KOPT-K1 (cell line): ENCODE results near the gene PSMB8.

ENCODE experiments used
- H3K27ac ChIP-seq: fragments of 200-600 bp; sonication (generic); 2 replicates; pipeline ENCODE4 v1.5.1; 2016; ENCODE audit warnings: antibody characterized with exemption, mild to moderate bottlenecking, low read depth, low read length; ENCODE audit not compliant: poor library complexity, severe bottlenecking
- H3K36me3 ChIP-seq: fragments of 200-600 bp; sonication (generic); 2 replicates; pipeline ENCODE4 v1.5.1; 2017; ENCODE audit warnings: antibody characterized with exemption, mild to moderate bottlenecking, low read length, moderate library complexity; ENCODE audit not compliant: insufficient read depth
- H3K9me3 ChIP-seq: fragments of 200-600 bp; sonication (generic); 2 replicates; pipeline ENCODE4 v1.5.1; 2017; ENCODE audit warnings: antibody characterized with exemption, low read length, mild to moderate bottlenecking; ENCODE audit not compliant: insufficient read depth, poor library complexity, severe bottlenecking

PSMB8 gene

DNA sequence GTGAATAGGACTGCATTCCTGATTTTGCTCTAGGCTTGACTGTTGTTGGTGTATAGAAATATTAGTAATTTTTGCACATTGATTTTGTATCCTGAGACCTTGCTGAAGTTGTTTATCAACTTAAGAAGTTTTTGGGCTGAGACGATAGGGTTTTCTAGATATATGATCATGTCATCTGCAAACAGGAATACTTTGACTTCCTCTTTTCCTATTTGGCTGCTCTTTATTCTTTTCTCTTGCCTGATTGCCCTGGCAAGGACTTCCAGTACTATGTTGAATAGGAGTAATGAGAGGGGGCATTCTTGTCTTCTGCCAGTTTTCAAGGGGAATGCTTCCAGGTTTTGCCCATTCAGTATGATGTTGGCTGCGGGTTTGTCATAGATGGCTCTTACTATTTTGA is 40.4 kb downstream of the PSMB8 start:
- Histone ChIP-seq H3K27ac (no peak overlapping the region), H3K36me3 (no peaks in the 10 kb centered on the region), H3K9me3 (peaks cover 3% of the 10 kb centered on the region)

DNA sequence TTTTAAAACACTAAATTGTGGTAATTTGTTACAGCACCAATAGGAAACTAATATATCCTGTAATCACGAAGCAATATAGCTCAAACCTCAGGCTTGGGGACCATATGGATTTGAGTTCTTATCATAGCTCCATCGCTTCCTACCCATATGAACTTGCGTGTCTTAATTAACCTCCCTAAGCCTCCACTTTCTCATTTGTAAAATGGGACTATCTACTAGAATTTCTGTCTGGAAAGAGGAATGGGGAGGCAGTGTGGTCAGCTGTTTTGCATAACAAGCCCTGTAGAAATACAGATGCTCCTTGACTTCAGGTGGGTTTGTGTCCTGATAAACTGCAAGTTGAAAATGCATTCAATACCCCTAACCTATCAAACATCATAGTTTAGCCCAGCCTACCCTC is 44.1 kb downstream of the PSMB8 start:
- H3K27ac ChIP-seq: no peak overlapping the region
- H3K9me3 ChIP-seq: peaks cover 3% of the 10 kb centered on the region
- H3K36me3 ChIP-seq: no peaks in the 10 kb centered on the region

DNA sequence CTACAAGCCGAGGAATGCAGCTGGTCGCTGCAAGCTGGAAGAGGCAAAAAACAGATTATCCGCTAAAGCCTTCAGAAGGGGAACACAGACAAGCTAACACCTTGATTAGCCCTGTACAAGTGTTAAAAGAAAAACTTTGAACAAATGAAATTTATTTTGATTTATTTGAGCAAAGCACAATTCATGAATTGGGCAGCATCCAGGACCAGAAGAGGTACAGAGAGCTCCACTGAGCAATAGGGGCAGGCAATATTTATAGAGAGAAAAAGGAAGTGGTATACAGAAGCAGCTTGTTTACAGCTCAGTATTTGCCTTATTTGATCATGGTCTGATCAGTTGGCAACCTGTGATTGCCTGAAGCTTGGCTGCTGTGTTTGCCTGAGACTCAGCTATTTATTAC is 44.7 kb downstream of the PSMB8 start:
- H3K27ac ChIP-seq: no peak overlapping the region
- H3K36me3 ChIP-seq: no peaks in the 10 kb centered on the region
- peaks cover 3% of the 10 kb centered on the region for H3K9me3 ChIP-seq

DNA sequence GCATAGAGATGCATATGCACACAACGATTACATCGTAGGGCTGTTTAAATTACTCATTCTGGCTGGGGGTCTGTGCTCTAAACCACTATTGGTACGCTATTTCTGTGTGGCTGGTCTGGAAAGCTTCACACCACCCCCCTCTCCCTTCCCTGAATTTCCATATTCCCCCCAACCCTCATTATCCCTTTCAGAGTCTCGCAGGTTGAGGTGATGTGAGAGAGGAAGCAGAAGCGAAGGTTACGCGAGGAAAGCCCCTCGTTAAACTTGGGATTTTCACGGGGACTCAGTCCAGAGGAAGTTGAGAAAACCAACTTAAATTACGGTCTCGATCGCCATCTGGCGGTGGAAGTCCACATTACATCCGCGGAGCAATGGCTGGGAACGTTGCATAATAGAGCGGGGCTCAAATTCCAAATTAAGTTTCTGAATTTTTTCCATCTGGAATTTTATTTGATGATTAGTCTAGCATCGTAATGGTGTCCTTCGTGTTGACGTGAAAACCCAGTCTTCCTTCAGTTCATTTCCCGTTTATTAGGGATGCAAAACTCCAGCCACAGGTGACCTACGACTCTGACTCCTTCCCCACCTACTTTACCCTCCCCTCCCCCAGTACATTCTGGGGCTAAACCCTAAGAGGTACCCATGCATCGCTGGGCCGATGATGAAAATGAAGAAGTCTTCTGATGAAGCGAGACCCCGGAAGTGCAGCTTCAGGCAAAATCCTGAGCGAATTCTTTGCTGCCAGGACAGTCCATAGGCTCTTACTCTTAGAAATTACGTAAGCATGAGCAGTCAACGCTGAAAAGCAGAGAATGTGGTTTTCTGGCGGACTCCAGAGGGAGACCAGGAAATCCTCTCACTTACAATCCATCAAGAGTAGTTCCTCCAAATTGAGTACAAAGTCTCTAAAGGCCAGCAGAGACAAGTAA is 46.7 kb downstream of the PSMB8 start:
- H3K27ac ChIP-seq: no peak overlapping the region
- no peaks in the 10 kb centered on the region for H3K36me3 ChIP-seq
- peaks cover 3% of the 10 kb centered on the region for H3K9me3 ChIP-seq

DNA sequence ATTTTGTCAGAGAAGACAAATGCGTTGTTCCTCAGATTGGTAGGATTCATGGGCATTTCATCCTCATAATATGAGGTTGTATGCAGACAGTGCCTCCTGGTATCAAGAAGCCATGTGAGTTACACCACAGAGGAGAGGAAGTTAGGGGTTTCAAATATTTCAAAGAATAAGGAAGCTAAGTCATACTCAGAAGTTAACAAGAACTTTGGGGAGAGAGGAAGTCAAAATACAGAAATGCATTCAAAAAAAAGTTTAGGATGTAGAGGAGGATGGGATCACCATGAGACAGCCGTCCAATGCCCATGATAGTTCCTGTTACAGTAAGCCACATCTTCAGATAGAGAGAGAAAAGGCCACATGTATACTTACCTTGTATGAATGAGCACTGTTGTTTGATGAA is 49.3 kb downstream of the PSMB8 start:
- Histone ChIP-seq H3K9me3 (no peaks in the 10 kb centered on the region), H3K36me3 (no peaks in the 10 kb centered on the region), H3K27ac (no peak overlapping the region)

DNA sequence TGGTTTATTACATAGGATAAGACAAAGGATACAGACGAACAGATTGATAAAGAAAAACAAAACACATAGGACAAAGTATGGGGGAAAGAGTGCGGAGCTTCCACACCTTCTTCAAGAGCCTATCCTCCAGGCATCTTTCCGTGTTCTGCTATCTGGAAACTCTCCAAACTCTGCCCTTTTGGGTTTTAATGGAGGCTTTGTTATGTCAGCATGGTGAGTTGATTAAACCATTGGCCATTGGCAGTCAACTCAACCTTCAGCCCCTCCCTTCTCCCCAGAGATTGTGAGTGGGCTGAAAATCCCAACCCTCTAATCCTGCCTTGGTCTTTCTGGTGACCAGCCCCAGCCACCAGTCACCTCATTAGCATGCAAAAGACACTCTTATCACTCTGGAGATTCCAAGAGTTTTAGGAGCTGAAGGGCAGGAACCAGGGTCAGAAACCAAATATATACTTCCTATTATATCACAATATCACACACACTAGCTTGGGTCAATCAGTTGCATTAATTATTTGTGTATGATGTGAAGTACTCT is 50.9 kb downstream of the PSMB8 start:
- Histone ChIP-seq H3K9me3 (no peaks in the 10 kb centered on the region), H3K27ac (no peak overlapping the region), H3K36me3 (no peaks in the 10 kb centered on the region)
